Esophagus squamous epithelium (tissue), 4 donors: ENCODE results near the gene TUBA1C.

ENCODE experiments used
- CTCF ChIP-seq, 6 experiments: fragments of 450-650 bp in 4 of 6; fragments of 200-600 bp in 2 of 6; sonication (generic) in 2 of 6; IDR thresholded peaks; one replicate each; pipeline ENCODE4 v1.5.1; 2016 to 2019; ENCODE audit warnings: antibody characterized with exemption in 6 of 6, mild to moderate bottlenecking in 4 of 6, moderate library complexity in 4 of 6
- POLR2A ChIP-seq, 4 donors: fragments of 450-650 bp; IDR thresholded peaks; one replicate each; pipeline ENCODE4 v1.6.1; 2017; ENCODE audit warnings: antibody characterized with exemption in 4 of 4, mild to moderate bottlenecking in 4 of 4, moderate library complexity in 3 of 4

- TF ChIP-seq CTCF (IDR thresholded peaks at IDR 0.05) (no peak), POLR2A (IDR thresholded peaks at IDR 0.05) (no peak)
Measured at GRCh38 chr12:49223590-49224369, 41.1 kb upstream of the TUBA1C start.
